B cell (primary cell): ENCODE results near the gene KRT6B.

Source experiments
- EZH2 ChIP-seq: IDR thresholded peaks from 2 replicates; pipeline ENCODE4 v1.6.1; 2012; ENCODE audit warnings: borderline replicate concordance, low read depth, mild to moderate bottlenecking, moderate library complexity, low read length; ENCODE audit not compliant: insufficient read depth, poor library complexity, severe bottlenecking
- TF ChIP-seq, protein P1 (sequence below): fragments of 200-600 bp; IDR thresholded peaks from one replicate; pipeline ENCODE4 v1.8.0; 2022; ENCODE audit warnings: antibody characterized with exemption, mild to moderate bottlenecking

DNA sequence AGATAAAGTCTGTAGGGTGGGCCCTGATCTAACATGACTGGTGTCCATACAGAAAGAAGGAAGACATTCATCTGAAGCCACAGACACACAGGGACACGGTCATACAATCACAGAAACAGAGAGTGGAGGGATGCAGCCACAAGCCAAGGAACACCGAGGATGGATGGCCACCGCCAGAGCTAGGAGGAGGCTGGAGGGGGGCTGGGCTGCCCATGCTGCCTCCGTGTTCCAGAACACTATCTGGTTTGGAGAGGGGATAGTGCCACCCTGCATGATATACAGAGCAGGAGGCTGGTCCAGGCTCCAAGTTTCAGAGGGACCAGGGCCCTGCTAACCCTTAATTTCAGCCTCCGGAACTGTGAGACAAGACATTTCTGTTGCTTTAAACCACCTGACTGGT, 26.5 kb downstream of the KRT6B start:
- TF ChIP-seq, protein P1, sequence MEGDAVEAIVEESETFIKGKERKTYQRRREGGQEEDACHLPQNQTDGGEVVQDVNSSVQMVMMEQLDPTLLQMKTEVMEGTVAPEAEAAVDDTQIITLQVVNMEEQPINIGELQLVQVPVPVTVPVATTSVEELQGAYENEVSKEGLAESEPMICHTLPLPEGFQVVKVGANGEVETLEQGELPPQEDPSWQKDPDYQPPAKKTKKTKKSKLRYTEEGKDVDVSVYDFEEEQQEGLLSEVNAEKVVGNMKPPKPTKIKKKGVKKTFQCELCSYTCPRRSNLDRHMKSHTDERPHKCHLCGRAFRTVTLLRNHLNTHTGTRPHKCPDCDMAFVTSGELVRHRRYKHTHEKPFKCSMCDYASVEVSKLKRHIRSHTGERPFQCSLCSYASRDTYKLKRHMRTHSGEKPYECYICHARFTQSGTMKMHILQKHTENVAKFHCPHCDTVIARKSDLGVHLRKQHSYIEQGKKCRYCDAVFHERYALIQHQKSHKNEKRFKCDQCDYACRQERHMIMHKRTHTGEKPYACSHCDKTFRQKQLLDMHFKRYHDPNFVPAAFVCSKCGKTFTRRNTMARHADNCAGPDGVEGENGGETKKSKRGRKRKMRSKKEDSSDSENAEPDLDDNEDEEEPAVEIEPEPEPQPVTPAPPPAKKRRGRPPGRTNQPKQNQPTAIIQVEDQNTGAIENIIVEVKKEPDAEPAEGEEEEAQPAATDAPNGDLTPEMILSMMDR = no peak
- TF ChIP-seq EZH2 = no peak
